Stimulated activated naive CD4-positive, alpha-beta T cell treated with Interleukin-2 at 50 U/mL for 16 hours (primary cell): Measurements from ENCODE around the gene MZB1.
"Not testable (repeated sequence)": the region's sequence is repeated elsewhere in the genome, so short reads cannot be mapped to it uniquely, and the experiment has no call there.

Source experiments
- DNase-seq: peaks from one replicate; lab custom pipeline; 2025; lab: John Stamatoyannopoulos, UW

Gene MZB1

GRCh38 chr5:139374909-139375308, 14.8 kb downstream of the MZB1 start:
- no peak for DNase-seq

GRCh38 chr5:139371482-139372435, 18.0 kb downstream of the MZB1 start:
- DNase-seq: no peak

GRCh38 chr5:139369181-139369580, 20.5 kb downstream of the MZB1 start:
- no peak for DNase-seq

- DNase-seq: no peak
Measured at GRCh38 chr5:139368613-139369012, 21.1 kb downstream of the MZB1 start.

GRCh38 chr5:139364466-139364865, 25.2 kb downstream of the MZB1 start:
- no peak for DNase-seq

GRCh38 chr5:139363937-139364336, 25.8 kb downstream of the MZB1 start:
- DNase-seq: no peak

GRCh38 chr5:139361835-139362429, 27.8 kb downstream of the MZB1 start:
- no peak for DNase-seq

- DNase-seq: no peak
Measured at GRCh38 chr5:139360384-139360783, 29.3 kb downstream of the MZB1 start.

GRCh38 chr5:139358064-139358463, 31.6 kb downstream of the MZB1 start:
- no peak for DNase-seq

- DNase-seq: not testable (repeated sequence)
Measured at GRCh38 chr5:139355900-139356299, 33.8 kb downstream of the MZB1 start.

GRCh38 chr5:139354186-139354585, 35.5 kb downstream of the MZB1 start:
- DNase-seq: no peak

GRCh38 chr5:139347863-139348262, 41.9 kb downstream of the MZB1 start:
- not testable (repeated sequence) for DNase-seq

GRCh38 chr5:139345442-139345841, 44.3 kb downstream of the MZB1 start:
- DNase-seq: not testable (repeated sequence)

- DNase-seq: no peak
Measured at GRCh38 chr5:139344177-139344576, 45.5 kb downstream of the MZB1 start.

GRCh38 chr5:139343476-139343875, 46.2 kb downstream of the MZB1 start:
- DNase-seq: no peak

GRCh38 chr5:139342423-139342723, 47.3 kb downstream of the MZB1 start:
- DNase-seq: peak; percentile 76

GRCh38 chr5:139341689-139342422, 47.9 kb downstream of the MZB1 start, which contains the start of gene PAIP2:
Gene PAIP2 (plus strand): TSS chr5:139341854. CDS start chr5:139363785, 21,931 bp downstream.
- DNase-seq: peak; percentile 96

- DNase-seq: no peak
Measured at GRCh38 chr5:139341187-139341688, 48.5 kb downstream of the MZB1 start.

GRCh38 chr5:139340051-139340450, 49.7 kb downstream of the MZB1 start:
- no peak for DNase-seq
